Effector memory CD8-positive, alpha-beta T cell (primary cell): ENCODE measurements around the gene SF3B1.

Source experiments
- ATAC-seq: fragments of 150-1000 bp; cut with Tn5 transposase; replicated peaks from 2 replicates; pipeline ENCODE4 v1.10.0; 2021; ENCODE audit warnings: mild to moderate bottlenecking, moderate library complexity
- DNase-seq, 3 experiments: peaks; one replicate each; pipeline ENCODE4 v3.0.0; 2021
- H3K27ac Mint-ChIP-seq, 2 donors: one replicate each; pipeline ENCODE4 v1.8.0; 2022; ENCODE audit warnings: mild to moderate bottlenecking in 2 of 2, mixed read lengths in 2 of 2, moderate library complexity in 2 of 2
- H3K27me3 Mint-ChIP-seq, 2 donors: one replicate each; pipeline ENCODE4 v1.8.0; 2022; ENCODE audit warnings: mixed read lengths in 2 of 2
- H3K36me3 Mint-ChIP-seq: one replicate; pipeline ENCODE4 v1.8.0; 2022; ENCODE audit warnings: mild to moderate bottlenecking, moderate library complexity, mixed read lengths; ENCODE audit not compliant: insufficient read depth
- H3K4me1 Mint-ChIP-seq, 2 donors: one replicate each; pipeline ENCODE4 v1.8.0; 2022; ENCODE audit warnings: low read depth in 2 of 2, mixed read lengths in 2 of 2
- H3K4me3 Mint-ChIP-seq, 2 donors: one replicate each; pipeline ENCODE4 v1.8.0; 2022; ENCODE audit warnings: mild to moderate bottlenecking in 2 of 2, mixed read lengths in 2 of 2, moderate library complexity in 2 of 2
- H3K9me3 Mint-ChIP-seq, 2 donors: one replicate each; pipeline ENCODE4 v1.8.0; 2022; ENCODE audit warnings: mixed read lengths in 2 of 2

SF3B1 gene

DNA sequence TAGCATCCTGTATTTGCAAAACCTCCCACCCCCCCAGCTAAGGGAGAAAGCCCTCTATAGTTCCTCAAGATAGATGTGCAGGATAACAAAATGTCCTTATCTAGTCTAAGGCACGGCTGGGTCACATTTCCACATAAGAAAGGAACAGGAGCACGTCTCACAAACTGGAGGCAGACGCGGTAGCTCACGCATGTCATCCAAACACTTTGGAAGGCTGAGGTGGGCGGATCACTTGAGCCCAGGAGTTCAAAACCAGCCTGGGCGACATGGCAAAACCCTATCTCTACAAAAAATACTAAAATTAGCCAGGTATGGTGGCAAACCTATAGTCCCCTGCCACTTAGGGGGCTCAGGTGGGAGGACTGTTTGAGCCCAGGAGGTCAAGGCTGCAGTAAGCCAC, 9.3 kb downstream of the SF3B1 start:
- H3K27ac Mint-ChIP-seq: peak overlapping the region; percentile 73 to 79
- peaks cover 66% of the 10 kb centered on the region for H3K36me3 Mint-ChIP-seq
- peak overlapping the region; percentile 58 to 59 for H3K4me3 Mint-ChIP-seq
- H3K27me3 Mint-ChIP-seq: no peaks in the 10 kb centered on the region
- peaks cover 46 to 62% of the 10 kb centered on the region in 2 donors for H3K4me1 Mint-ChIP-seq
- ATAC-seq: no peak
- no peaks in the 10 kb centered on the region for H3K9me3 Mint-ChIP-seq
- no peak for DNase-seq

DNA sequence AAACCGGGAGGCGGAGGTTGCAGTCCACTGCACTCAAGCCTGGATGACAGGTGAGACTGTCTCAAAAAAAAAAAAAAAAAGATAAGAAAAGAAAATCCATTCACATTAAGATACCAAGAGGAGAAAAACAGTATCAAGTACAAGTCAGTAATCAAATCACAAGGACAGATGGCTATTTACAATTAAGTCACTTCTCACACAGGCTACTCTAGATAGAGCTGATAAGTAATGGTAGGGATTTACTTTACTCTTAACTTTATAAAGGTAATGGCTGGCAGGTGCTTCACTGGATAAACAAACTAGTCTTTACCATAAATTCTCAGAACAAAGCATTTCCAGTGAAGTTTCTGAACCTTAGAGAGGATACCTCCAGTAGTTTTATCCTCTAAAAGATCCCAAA, 11.5 kb downstream of the SF3B1 start:
- Mint-ChIP-seq H3K4me3 (no peak overlapping the region), H3K4me1 (peaks cover 29 to 46% of the 10 kb centered on the region in 2 donors), H3K9me3 (no peaks in the 10 kb centered on the region), H3K27ac (peak overlapping the region in 1 of 2 donors; percentile 57), H3K36me3 (peaks cover 64% of the 10 kb centered on the region), H3K27me3 (no peaks in the 10 kb centered on the region)
- no peak for ATAC-seq
- DNase-seq: no peak

DNA sequence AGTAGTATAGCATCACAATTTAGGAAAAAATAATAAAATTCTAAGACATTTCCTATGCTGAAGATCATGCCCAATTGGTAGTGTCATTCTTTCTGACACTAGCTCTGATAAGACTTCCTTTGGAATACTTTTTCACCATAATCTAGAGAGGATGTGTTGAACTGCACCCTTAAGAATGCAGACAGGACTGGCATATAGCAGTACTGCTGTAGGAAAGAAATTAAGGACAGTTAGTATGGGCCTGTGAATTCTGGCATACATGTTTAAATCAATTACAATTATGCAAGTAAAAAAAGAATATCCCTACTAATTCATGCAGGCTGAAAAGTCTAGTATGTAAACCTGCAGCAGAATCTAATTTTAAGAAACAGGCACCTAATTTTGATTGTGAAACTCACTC, 15.4 kb downstream of the SF3B1 start:
- Mint-ChIP-seq H3K4me1 (peaks cover 21 to 31% of the 10 kb centered on the region in 2 donors), H3K36me3 (peaks cover 94% of the 10 kb centered on the region), H3K9me3 (no peaks in the 10 kb centered on the region), H3K27ac (peak overlapping the region in 1 of 2 donors; percentile 19), H3K4me3 (no peak overlapping the region), H3K27me3 (no peaks in the 10 kb centered on the region)
- no peak for DNase-seq
- no peak for ATAC-seq

DNA sequence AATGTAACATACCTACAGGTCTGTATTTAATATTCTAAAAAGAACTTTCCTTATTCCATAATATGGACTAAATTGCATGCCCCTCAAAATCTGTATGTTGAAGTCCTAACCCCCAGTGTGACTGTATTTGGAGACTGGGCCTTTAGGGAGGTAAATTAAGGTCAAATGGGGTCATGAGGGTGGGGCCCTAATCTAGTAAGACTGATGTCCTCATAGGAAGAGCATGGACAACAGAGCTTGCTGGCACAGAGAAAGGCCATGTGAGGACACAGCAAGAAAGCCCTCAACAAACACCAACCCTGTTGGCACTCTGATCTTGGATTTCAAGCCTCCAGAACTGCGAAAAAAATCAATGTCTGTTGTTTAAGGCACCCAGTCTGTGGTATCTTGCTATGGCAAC, 18.6 kb downstream of the SF3B1 start:
- H3K4me1 Mint-ChIP-seq: peaks cover 6 to 17% of the 10 kb centered on the region in 2 donors
- ATAC-seq: no peak
- H3K9me3 Mint-ChIP-seq: no peaks in the 10 kb centered on the region
- H3K36me3 Mint-ChIP-seq: peaks cover 98% of the 10 kb centered on the region
- no peak for DNase-seq
- no peak overlapping the region for H3K27ac Mint-ChIP-seq
- no peak overlapping the region for H3K4me3 Mint-ChIP-seq
- H3K27me3 Mint-ChIP-seq: no peaks in the 10 kb centered on the region

GRCh38 chr2:197414515-197414914, 20.3 kb downstream of the SF3B1 start:
- ATAC-seq: no peak
- Mint-ChIP-seq H3K27ac (peak overlapping the region in 1 of 2 donors; percentile 25), H3K9me3 (no peaks in the 10 kb centered on the region), H3K4me1 (peaks cover 6 to 11% of the 10 kb centered on the region in 2 donors), H3K27me3 (no peaks in the 10 kb centered on the region), H3K36me3 (peaks cover 98% of the 10 kb centered on the region), H3K4me3 (no peak overlapping the region)
- no peak for DNase-seq

- Mint-ChIP-seq H3K4me3 (no peak overlapping the region), H3K9me3 (no peaks in the 10 kb centered on the region), H3K4me1 (peaks cover 6 to 11% of the 10 kb centered on the region in 2 donors), H3K27me3 (no peaks in the 10 kb centered on the region), H3K27ac (peak overlapping the region in 1 of 2 donors; percentile 25), H3K36me3 (peaks cover 98% of the 10 kb centered on the region)
- DNase-seq (no peak), ATAC-seq (no peak)
Observed at GRCh38 chr2:197414039-197414438, 20.8 kb downstream of the SF3B1 start.

- H3K4me1 Mint-ChIP-seq: peaks cover 0 to 8% of the 10 kb centered on the region in 2 donors
- H3K9me3 Mint-ChIP-seq: no peaks in the 10 kb centered on the region
- DNase-seq (no peak), ATAC-seq (no peak)
- no peaks in the 10 kb centered on the region for H3K27me3 Mint-ChIP-seq
- H3K27ac Mint-ChIP-seq: no peak overlapping the region
- H3K36me3 Mint-ChIP-seq: peaks cover 99% of the 10 kb centered on the region
- no peak overlapping the region for H3K4me3 Mint-ChIP-seq
Observed at GRCh38 chr2:197405582-197405981, 29.2 kb downstream of the SF3B1 start.

- DNase-seq (no peak), ATAC-seq (no peak)
- Mint-ChIP-seq H3K36me3 (peaks cover 99% of the 10 kb centered on the region), H3K27ac (peak overlapping the region in 1 of 2 donors; percentile 29), H3K4me3 (no peak overlapping the region), H3K9me3 (no peaks in the 10 kb centered on the region), H3K4me1 (peaks cover 0 to 8% of the 10 kb centered on the region in 2 donors), H3K27me3 (no peaks in the 10 kb centered on the region)
Observed at GRCh38 chr2:197399887-197400540, 34.8 kb downstream of the SF3B1 start.

DNA sequence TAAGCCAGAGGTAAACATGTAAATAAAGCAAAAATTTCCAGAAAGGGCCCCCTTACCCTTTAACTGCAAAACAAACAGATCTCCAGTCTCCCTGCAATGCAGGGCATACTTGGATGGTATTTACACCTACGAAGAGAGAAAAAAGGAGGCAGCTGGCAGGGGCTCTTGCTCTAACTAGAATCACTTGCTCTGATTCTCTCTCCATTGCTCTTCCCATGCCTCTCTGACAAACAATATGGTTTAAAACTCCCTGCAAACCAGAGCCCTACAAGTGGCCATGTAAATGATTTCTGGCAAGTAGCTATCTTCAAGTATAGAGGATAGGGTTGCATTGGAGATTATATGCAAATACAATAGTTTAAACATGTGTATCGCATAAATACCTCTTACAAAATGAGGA, 35.9 kb downstream of the SF3B1 start:
- Mint-ChIP-seq H3K4me3 (no peak overlapping the region), H3K36me3 (peaks cover 99% of the 10 kb centered on the region), H3K27ac (no peak overlapping the region), H3K4me1 (peaks cover 0 to 8% of the 10 kb centered on the region in 2 donors), H3K27me3 (no peaks in the 10 kb centered on the region), H3K9me3 (no peaks in the 10 kb centered on the region)
- no peak for DNase-seq
- ATAC-seq: no peak

DNA sequence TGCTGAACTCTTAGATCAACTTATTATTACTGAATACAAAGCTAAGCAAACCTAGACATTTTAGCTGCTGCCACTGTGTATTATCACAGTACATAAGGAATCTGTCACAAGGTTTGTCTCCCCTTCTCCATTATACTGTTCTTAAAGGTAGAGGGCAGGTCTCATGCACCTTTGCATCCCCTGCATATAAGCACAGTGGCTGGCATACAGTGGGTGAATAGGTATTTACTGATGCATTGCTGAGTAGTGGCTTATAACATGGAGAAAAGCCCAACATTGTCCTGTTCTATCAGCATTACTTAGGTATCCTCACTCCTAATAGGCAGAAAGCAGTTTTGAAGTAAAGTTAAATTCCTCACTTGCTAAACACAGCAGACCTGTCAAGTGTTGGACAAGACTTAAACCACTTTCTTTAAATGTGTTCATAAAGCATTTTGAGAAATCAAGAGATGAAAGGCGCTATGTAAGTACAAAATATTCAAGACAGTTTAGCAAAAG, 43.6 kb downstream of the SF3B1 start:
- DNase-seq (no peak), ATAC-seq (no peak)
- Mint-ChIP-seq H3K36me3 (peaks cover 65% of the 10 kb centered on the region), H3K4me3 (no peak overlapping the region), H3K4me1 (no peaks in the 10 kb centered on the region), H3K9me3 (no peaks in the 10 kb centered on the region), H3K27ac (no peak overlapping the region), H3K27me3 (no peaks in the 10 kb centered on the region)

DNA sequence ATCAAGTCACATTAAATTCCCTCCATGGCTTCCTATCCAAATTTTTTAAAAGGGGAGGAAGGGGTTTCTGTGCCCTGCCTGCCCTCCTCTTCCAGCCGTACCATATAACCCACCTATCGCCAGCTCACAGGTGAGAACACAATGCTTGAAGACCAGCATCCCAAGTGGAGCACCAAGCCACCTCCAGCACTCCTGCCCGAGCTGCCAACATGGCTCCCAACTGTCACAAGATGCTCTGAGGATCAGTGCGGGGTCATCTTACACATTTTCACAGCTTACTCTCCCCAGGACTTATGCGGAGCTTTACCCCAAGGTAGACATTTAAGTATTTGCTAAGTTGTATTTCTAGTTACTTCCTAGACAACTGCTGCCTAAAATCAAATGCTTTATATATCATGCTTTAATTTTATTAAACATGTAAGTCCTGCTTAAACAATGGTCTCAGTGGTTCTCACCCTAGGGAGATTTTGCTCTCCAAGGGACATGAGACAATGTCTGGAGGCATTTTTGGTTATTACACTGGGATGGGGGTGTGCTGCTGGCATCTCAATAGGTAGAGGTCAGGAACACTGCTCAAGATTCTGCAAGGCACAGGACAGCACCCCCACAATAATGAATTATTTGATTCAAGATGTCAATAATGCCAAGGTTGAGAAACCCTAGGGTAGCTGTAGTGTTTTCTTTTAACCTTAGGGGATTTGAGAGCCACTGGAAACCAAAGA, 45.8 kb downstream of the SF3B1 start:
- no peak for DNase-seq
- no peaks in the 10 kb centered on the region for H3K9me3 Mint-ChIP-seq
- H3K27me3 Mint-ChIP-seq: no peaks in the 10 kb centered on the region
- peak overlapping the region in 1 of 2 donors; percentile 36 for H3K27ac Mint-ChIP-seq
- no peak overlapping the region for H3K4me3 Mint-ChIP-seq
- H3K36me3 Mint-ChIP-seq: peaks cover 43% of the 10 kb centered on the region
- no peaks in the 10 kb centered on the region for H3K4me1 Mint-ChIP-seq
- ATAC-seq: no peak

DNA sequence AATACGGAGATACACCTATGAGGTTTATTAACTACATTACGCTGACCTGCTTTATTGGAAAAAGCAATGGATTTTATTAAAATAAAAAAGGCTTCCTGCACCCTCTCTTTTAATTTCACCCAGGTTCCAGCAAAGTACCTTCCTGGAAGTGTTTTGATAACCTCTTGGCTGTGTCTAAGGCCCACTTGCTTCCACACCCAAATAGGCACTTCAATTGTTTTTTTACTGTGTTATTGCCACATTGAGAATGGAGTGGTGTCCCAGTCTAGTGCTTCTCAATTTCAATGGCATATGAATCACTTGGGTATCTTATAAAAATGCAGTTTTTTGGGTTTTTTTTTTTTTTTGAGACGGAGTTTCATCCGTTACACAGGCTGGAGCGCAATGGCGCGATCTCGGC, 47.6 kb downstream of the SF3B1 start:
- DNase-seq (no peak), ATAC-seq (no peak)
- Mint-ChIP-seq H3K4me3 (no peak overlapping the region), H3K36me3 (peaks cover 24% of the 10 kb centered on the region), H3K9me3 (no peaks in the 10 kb centered on the region), H3K27me3 (no peaks in the 10 kb centered on the region), H3K4me1 (no peaks in the 10 kb centered on the region), H3K27ac (no peak overlapping the region)

- ATAC-seq: no peak
- DNase-seq: no peak
- Mint-ChIP-seq H3K36me3 (peaks cover 15% of the 10 kb centered on the region), H3K27ac (no peak overlapping the region), H3K4me1 (no peaks in the 10 kb centered on the region), H3K9me3 (no peaks in the 10 kb centered on the region), H3K27me3 (no peaks in the 10 kb centered on the region), H3K4me3 (no peak overlapping the region)
Observed at GRCh38 chr2:197386242-197386641, 48.6 kb downstream of the SF3B1 start.

GRCh38 chr2:197383825-197384224, 51.0 kb downstream of the SF3B1 start:
- H3K9me3 Mint-ChIP-seq: no peaks in the 10 kb centered on the region
- H3K36me3 Mint-ChIP-seq: peaks cover 2% of the 10 kb centered on the region
- H3K27me3 Mint-ChIP-seq: peaks cover 0 to 1% of the 10 kb centered on the region in 2 donors
- DNase-seq (no peak), ATAC-seq (no peak)
- H3K4me3 Mint-ChIP-seq: no peak overlapping the region
- no peaks in the 10 kb centered on the region for H3K4me1 Mint-ChIP-seq
- H3K27ac Mint-ChIP-seq: no peak overlapping the region
